LNCAP (cell line): ENCODE data around the gene FAM193B.

ENCODE experiments used
- CTCF ChIP-seq: fragments of 450-650 bp; IDR thresholded peaks from 2 replicates; pipeline ENCODE4 v1.5.1; 2017; ENCODE audit warnings: mild to moderate bottlenecking

The FAM193B gene

GRCh38 chr5:177531209-177531940 is 23.0 kb downstream of the FAM193B start:
- no peak for TF ChIP-seq CTCF

GRCh38 chr5:177530638-177531037 is 23.7 kb downstream of the FAM193B start:
- TF ChIP-seq CTCF = no peak

GRCh38 chr5:177529247-177530203 is 24.8 kb downstream of the FAM193B start:
- TF ChIP-seq CTCF = no peak

- no peak for TF ChIP-seq CTCF
These were observed 25.7 kb downstream of the FAM193B start for GRCh38 chr5:177528631-177529030.

- no peak for TF ChIP-seq CTCF
These were observed 26.8 kb downstream of the FAM193B start for GRCh38 chr5:177527595-177527994.

GRCh38 chr5:177526791-177527190 is 27.6 kb downstream of the FAM193B start:
- TF ChIP-seq CTCF = no peak

- no peak for TF ChIP-seq CTCF
These were observed 28.2 kb downstream of the FAM193B start for GRCh38 chr5:177526191-177526590.
